ENCODE results near the gene PBRM1. TPM values are rescaled to one million over a fixed set of nuclear protein-coding genes. Genes with fewer than 3 reads are reported as not detected.
"Not testable (repeated sequence)": the region's sequence is repeated elsewhere in the genome, so short reads cannot be mapped to it uniquely, and the experiment has no call there.

PBRM1 gene
- 41.6 TPM for total RNA-seq

DNA sequence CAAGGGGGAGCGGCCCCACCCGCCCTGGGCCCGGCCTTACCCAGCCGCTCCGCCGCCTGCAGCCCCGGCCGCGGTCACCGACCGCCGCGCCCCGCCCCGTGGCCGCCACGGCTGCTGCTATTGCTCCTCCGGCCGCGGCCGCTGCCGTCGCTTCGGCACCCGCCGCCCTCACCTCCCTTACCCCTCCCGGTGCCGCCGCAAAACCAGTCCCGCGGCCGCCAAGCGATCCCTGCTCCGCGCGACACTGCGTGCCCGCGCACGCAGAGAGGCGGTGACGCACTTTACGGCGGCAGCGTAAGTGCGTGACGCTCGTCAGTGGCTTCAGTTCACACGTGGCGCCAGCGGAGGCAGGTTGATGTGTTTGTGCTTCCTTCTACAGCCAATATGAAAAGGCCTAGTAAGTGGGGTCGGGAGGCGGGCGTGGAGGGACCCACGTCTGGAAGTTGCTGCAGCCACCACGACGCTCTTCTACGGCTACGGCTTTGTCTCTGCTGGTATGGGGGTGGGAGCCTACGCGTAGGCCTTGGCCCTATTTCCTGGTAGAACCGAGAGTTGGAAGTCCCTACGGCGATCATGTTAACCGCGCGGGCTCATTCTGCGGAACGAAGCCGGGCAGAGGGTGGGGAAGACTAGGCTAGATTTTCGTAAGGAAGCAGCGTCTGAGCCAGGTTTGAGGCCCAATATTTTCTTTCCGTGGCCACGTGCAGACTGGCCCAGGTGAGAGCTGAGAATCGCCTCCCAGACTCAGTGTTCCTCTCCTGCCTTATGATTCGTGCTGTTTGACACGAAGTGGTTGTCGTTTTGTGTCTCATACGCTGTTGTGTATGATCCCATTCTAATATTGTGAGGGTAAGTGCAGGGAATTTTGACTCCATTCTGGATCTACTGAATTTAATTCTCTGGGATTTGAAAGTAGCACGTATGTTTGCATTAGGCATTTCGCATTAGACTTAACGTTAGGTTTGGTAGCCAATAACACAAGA lies at the start of gene PBRM1, which contains the start of gene GNL3:
Gene PBRM1 (minus strand): TSS at position 205 of the 983 bp plus-strand sequence.
Gene GNL3 (plus strand): TSS at position 324 of the 983 bp plus-strand sequence. CDS start 61 bp downstream, at position 385.
- peak; percentile 91 for ATAC-seq

DNA sequence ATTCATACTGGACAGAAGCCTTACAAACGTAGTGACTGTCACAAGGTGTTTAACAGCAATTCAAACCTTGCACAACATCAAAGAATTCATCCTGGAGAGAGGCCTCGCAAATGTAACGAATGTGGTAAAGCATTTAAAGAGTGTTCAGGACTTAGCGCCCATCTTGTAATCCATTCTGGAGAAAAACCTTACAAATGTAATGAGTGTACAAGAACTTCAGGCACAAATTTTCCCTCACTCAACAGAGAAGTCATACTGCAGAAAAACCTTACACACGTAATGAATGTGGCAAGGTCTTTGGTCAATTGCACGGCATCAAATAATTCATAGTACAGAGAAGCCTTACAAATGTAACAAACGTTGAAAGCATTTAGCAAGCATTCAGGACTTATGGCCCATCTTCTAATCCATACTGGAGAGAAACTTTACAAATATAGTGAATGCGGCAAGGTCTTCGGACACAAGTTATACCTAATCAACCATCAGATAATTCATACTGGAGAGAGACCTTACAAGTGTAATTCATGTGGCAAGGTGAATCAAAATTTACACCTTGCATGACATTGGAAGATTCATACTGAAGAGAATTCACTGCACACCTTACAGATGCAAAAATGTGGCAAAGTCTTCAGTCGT lies 47.7 kb upstream of the PBRM1 start:
- ATAC-seq: no peak

DNA sequence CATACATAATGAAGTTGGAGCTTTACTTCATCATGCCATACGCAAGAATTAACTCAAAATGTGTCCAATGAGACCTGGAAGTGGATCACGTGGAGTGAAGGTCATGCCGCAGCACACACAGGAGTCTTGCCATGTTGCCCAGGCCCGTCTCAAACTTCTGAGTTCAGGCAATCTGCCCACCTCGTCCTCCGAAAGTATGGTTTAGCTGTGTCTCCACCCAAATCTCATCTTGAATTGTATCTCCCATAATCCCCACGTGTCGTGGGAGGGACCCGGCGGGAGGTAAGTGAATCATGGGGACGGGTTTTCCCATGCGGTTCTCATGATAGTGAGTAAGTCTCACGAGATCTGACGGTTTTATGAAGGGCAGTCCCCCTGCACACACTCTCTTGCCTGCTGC lies 45.9 kb upstream of the PBRM1 start:
- no peak for ATAC-seq

DNA sequence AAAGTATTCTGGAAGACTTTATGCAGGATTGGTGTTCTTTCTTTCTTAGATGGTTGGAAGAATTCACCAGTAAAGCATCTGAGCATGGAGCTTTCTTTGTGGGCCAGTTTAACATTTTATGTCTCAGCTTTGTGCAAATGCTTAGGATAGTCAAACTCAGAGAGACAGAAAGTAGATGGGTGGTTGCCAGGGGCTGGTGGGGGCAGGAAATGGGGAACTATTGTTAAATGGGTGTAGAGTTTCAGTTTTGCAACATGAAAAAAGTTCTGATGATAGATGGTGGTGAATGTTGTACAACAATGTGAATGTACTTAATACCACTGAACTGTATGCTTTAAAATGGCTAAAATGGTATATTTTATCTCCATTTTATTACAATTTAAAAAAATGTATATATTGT lies 45.0 kb upstream of the PBRM1 start:
- ATAC-seq: no peak

DNA sequence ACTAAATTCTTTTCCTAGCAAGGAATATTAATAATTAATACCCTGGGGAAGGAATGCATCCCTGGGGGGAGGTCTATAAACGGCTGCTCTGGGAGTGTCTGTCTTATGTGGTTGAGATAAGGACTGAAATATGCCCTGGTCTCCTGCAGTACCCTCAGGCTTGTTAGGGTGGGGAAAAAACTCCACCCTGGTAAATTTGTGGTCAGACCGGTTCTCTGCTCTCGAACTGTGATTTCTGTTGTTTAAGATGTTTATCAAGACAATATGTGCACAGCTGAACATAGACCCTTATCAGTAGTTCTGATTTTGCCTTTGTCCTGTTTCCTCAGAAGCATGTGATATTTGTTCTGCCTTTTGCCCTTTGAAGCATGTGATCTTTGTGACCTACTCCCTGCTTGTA lies 43.0 kb upstream of the PBRM1 start:
- not testable (repeated sequence) for ATAC-seq

DNA sequence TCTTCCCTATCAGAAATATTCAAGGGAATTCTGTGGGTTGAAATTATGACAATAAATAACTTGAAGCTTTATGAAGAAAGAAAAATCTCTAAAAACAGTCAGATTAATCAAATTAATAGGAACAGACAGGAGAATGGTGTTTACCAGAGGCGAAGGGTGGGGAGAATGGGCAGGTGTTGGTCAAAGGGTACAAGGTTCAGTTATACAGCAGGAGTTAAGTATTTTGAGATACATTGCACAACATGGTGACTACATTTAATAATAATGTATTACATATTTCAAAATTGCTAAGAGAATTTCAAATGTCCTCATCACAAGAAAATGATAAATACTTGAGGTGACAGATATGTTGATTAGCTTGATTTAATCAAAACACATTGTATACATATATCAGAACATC lies 38.8 kb upstream of the PBRM1 start:
- ATAC-seq: no peak

DNA sequence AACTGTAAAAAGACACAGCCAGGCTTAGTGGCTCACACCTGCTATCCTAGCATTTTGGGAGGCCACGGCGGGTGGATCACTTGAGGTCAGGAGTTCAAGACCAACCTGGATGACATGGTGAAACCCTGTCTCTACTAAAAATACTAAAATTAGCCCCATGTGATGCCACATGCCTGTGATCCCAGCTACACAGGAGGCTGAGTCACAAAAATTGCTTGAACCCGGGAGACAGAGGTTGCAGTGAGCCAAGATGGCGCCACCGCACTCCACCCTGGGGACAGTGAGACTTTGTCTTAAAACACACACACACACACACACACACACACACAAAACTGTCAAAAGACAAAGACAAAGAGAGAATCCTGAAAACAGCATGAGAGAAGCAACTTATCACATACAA lies 38.2 kb upstream of the PBRM1 start:
- no peak for ATAC-seq

DNA sequence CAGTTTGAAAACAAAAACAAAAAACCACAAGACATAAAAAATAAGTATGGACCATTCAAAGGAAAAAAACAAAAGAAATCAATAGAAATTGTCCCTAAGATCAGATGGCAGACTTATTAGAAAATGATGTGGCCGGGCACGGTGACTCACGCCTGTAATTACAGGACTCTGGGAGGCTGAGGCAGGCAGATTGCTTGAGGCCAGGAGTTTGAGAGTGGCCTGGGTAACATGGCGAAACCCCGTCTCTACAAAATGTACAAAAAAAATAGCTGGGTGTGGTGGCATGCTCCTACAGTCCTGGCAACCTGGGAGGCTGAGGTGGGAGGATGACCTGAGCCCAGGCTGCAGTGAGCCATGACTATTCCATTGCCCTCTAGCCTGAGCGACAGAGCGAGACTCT lies 36.8 kb upstream of the PBRM1 start:
- ATAC-seq: no peak

DNA sequence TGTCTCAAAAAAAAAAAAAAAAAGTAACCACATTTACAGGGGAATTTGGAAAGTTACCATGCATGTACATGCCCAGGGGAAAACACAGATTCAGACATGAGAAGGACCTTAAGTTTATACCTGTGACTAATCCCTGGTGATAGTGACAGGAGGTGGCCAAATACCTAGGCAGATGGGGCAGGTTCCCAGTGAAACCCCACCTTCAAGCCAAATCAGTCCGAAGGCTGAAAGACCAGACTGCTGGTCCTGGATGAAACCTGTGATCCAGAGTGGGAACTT lies 36.0 kb upstream of the PBRM1 start:
- ATAC-seq: no peak

DNA sequence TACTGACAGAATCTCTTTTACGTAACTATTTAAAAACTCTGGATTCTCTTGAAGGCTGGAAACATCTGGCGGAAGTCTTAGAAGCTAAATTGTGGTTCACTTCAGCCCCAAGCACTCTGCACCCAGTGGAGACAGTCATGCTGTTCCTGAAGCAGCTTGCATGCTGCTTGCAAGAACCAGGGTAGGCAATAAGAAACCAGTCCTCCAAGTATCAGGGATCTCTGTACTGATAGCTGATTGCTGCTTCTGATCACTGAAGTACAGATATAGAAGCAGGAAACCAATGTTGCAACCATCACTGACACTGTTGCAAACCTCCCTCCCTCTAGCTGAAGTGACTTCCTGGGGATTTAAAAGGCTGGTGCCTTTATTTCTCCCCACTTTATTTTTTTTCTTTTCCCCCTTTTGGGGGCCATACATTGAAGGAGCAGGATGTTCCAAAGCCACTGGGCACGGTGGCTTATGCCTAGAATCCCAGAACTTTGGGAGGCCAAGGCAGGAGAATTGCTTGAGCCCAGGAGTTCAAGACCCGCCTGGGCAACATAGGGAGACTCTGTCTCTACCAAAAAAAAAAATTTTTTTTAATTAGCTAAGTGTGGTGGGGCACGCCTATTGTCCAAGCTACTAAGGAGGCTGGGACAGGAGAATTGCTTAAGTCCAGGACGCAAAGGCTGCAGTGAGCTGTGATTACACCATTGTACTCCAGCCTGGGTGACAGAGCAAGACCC lies 35.5 kb upstream of the PBRM1 start:
- ATAC-seq: no peak

DNA sequence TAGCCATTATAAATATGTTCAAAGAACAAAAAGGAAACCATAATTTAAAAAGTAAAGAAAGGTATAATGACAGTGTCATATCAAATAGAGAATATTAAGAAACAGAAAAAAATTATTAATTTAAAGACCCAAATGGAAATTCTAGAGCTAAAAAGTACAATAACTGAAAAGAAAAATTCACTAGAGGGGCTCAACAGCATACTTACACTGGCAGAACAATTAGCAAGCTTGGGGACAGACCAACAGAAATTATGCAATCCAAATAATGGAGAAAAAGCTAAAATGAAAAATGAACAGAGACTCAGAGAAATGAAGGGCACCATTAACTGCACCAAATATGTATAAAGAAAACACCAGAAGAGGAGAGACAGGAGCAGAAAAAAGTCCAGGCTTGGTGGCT lies 33.9 kb upstream of the PBRM1 start:
- ATAC-seq: no peak

DNA sequence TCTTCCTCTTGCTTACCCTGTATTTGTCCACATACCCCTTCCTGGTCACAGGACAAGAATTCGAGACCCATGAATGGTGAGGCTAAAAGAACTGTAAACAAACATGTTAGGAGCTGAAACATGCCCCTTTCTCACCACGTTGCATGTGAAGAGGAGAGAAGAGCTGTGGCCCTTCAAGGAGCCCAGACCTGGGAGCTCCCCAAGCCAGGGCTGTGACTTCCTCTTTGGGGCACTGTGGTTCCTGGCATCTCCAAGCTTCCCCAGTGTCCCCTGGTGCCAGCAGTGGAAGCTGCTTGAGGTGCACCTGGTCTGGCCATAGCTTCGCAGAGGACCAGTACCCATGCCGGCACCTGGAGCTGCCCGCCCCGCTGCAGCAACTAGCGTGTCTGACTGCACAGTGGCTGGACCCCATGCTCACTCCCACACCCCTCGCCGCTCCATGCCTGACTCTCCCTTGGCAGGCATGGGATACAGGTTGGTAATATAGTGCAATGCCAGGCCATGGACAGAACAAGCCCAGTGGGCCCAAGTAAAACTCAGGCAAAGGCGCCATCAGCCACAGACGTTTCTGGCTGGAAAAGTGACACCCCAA lies 30.1 kb upstream of the PBRM1 start:
- no peak for ATAC-seq

DNA sequence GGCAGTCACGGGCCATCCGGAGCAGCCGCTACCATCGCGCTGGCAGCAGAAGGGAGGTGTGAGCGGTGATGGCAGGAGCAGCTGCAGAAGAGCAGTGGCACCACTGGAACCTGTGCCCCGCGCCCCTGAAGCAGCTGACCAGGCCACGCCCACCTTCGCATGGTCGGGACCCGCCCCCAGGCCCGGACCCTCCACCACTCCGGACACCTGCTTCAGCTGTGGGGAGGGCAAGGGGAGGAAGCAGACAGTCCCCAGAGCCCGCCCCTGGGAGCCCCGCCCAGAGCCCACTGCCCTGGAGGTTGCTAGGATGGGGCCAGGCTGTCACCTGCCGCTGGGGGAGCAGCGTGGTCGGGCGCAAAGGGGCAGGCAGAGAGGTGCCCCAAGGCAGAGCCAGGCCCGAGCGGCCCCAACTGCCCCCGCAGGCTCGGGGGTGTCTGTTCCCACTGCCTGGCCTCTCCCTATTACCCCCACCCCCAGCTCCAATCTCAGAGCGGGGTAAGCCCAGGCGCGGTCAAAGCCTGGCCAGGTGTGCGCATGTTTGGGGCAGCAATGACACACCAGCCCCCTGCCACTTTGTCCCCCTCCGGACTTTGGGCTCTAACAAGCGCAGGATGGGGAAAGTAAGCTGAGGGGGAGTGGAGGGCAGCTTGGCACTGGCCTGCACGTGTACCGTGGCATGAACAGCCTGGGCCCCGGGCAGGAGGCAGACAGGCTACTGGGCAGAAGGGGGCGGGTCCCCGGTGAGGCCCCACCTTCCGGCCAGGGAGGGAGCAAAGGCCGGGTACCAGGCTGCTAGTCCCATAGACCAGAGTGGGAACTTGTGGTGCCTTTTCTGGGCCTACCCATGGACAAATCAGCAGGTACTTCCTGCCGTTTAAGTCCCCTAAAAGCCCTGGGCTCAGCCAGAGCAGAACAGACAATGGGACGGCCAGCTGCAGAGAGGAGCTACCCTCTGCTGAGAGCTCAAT lies 28.9 kb upstream of the PBRM1 start:
- peak; percentile 44 for ATAC-seq

DNA sequence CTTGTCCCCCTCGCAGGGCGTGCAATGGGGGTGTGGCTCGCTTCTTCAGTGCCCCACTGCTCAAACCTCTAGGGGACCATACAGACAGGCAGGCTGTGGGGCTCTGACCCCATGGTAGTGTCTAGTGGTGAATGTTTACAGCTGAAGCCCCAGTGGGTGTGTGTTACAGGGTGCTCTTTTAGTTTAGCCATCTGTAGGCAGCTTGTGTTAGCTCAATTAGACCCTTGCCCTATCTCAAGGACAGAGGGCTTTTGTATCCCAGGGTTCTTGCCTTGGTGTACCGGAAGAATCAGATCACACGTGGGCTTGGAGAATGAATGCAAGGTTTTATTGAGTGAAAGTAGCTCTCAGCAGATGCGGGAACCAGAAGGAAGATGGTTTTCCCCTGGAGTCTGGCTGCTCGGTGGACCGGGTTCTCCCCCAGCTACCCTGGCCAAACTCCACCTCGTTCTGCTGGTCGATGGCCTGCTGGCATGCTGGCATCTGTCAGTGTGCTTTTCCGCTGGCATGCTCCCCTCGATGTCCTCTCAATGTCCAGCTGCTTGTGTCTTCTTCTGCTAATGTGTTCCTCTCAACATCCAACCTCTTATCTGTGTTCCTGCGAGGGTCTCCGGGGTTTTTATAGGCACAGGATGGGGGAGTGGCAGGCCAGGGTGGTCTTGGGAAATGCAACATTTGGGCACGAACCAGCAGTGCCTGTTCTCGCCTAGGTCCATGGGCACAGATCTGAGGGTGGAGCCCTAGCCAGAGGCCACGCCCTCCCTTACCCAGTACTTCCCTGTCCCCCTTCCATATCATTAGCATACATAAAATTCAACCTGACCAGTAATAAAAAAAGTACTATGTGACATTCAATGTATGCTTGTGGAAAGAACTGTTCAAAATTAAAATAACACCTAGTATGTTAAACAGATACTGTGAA lies 26.8 kb upstream of the PBRM1 start:
- ATAC-seq: no peak

DNA sequence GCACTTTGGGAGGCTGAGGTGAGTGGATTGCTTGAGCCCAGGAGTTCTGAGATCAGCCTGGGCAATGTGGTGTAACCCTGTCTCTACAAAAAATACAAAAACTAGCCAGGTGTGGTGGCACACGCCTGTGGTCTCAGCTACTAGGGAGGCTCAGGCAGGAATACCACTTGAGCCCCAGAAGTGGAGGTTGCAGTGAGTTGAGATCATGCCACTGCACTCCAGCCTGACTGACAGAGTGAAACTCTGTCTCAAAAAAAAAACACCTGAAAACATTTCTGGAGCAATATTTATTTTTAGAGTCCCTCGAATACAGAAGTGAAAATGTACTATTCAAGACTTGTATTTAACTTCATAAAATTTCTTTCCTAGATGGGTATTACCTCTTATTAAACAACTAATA lies 24.8 kb upstream of the PBRM1 start:
- no peak for ATAC-seq

DNA sequence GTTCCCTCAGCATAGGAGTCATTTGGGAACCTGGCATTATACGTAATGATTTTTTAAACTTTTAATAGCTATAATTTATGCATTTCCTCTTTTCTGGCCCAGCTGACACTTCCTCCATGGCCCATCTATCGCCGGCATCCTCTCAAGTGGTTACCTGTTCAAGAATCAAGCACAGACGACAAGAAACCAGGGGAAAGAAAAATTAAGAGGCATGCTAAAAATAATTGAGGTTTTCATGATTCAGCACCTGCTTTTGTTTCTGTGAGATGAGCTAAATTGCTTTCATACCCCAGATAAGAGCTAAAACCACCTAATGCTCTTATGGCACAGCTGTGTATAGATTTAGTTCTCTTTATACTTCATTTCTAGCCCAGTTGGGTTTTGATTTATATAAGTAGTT lies 21.9 kb upstream of the PBRM1 start:
- ATAC-seq: no peak

DNA sequence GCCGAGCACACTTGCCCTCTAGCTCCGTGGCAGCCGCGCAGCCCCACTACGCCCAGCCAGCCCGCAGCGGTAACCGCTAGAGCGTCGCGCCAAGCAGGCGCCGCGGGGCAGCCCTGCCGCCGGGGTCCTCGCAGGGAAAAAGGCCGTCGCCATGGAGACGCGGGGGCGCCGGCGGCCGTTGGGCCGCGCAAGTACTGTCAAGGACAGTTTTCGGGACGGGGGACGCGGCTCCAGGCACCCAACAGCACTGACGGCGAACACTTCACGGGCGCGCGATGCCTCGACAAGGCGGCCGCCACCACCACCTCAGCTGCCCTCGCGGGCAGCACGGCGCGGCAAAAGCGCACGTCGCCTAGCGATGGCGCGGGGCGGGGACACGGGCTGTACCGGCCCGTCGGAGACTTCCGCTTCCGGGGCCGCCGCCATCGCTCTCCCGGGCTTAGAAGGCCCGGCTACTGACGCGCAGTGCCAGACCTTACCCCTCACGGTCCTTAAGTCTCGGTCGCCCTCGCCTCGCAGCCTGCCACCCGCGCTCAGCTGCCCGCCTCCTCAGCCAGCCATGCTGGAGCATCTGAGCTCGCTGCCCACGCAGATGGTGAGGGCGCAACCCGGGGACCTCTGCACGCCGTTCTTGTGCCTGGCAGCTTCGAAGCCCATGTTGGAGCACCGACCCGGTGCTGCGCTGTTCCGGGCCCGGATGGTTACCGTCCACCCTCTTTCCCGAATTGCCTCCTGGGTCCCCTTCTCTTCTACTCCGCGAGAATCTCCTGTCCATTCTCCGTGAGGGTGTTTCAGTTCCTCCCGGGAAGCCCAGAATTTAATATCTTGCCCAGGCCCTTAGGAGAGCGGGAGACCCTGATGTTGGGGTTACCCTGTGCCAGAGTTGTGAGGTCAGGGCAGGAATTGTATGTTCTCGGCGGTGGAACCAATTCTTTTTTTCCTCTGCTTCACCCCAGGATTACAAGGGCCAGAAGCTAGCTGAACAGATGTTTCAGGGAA lies 20.3 kb upstream of the PBRM1 start, which contains the start of the genes GLT8D1 and SPCS1:
Gene GLT8D1 (minus strand): TSS at position 104 of the 999 bp plus-strand sequence. CDS start 5,331 bp downstream, outside the sequence.
Gene SPCS1 (plus strand): TSS at position 419 of the 999 bp plus-strand sequence. CDS start 141 bp downstream, at position 560.
- ATAC-seq: peak; percentile 92

DNA sequence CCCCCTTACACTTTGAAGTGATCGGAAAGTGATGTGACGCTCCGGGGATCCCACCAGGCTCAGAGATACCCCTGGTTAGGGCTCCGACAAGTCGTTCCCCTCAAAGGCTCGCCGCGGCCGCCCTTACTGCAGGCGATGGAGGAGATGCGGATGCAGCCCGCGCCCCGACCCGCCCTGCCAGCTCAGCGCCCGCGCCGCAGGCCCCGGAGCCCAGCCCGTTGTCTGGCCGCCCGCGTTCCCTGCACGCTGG lies 19.6 kb upstream of the PBRM1 start:
- no peak for ATAC-seq

All from esophagus mucosa (tissue), 1 donor.